ENCODE results near the gene GANAB. TPM values are rescaled to one million over a fixed set of nuclear protein-coding genes. Genes with fewer than 3 reads are reported as not detected.

Gene GANAB
- total RNA-seq, 1 experiment from 2014 or later, result 274 TPM

DNA sequence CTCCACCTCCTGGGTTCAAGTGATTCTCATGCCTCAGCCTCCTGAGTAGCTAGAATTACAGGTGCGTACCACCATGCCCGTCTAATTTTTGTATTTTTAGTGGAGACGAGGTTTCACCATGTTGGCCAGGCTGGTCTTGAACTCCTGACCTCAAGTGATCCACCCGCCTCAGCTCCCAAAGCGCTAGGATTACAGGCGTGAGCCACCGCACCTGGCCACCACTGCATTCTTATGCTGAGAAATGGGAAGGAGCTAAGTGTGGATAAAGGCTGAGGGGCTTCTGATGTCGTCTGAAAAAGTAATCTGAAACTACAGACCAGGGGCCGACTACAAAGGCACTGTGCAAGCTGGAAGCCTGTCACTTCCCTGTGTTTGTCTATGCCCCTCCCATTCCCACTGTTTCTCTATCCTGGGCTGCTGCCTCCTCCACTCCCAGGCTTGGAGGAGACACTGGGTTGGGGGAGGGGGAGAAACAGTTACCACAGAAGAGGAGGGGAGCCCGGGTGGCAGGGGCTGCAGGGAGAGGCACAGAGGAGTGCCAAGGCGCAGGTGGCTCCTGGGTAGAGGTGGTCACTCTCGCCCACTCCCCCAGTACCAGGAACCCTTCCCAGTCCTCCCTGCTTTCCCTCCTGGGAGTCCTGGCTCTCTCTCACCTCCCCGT is 41.8 kb downstream of the GANAB start:
- DNase-seq, result no peak
- Histone ChIP-seq H3K27me3 (ENCODE audit: low read length) (no peaks in the 10 kb centered on the region), H3K27ac (ENCODE audit: low read length) (no peak overlapping the region), H2AFZ (ENCODE audit: low read length) (no peak overlapping the region), H3F3A (ENCODE audit: low read length, unreplicated experiment) (no peaks in the 10 kb centered on the region), H3K4me2 (ENCODE audit: low read length) (no peak overlapping the region), H4K20me1 (ENCODE audit: low read length) (no peaks in the 10 kb centered on the region), H3K36me3 (ENCODE audit: low read depth, low read length) (peaks cover 5% of the 10 kb centered on the region; the same call in 1 of the 2 replicates), H3K9me3 (ENCODE audit: low read length) (no peaks in the 10 kb centered on the region), H3K4me3 (ENCODE audit: low read length) (no peak overlapping the region), H3K4me1 (ENCODE audit: insufficient read depth, low read length) (peaks cover 15% of the 10 kb centered on the region), H3K79me2 (ENCODE audit: low read length) (peaks cover 20% of the 10 kb centered on the region), H3K9ac (ENCODE audit: low read length) (no peak overlapping the region), H3K9me2 (replicated peaks; ENCODE audit: low read length) (no peaks in the 10 kb centered on the region)
- ChIA-PET POLR2A (ENCODE audit: unreplicated experiment) (no interaction called here), CTCF (no interaction called here)
- BruUV-seq (replicated peaks), result no TSS peak
- ATAC-seq, result no peak
- intact Hi-C loops (cut with micrococcal nuclease), result loop anchor here (5.0 kb wide), 1 partner anchor 68 kb away; the partner anchor contains the start of genes LBHD1 and UQCC3
- no peak for TF ChIP-seq EZH2phosphoT487 (IDR thresholded peaks at IDR 0.05; ENCODE audit: borderline replicate concordance, low read length)
- no peak for TF ChIP-seq EZH2 (IDR thresholded peaks at IDR 0.05; ENCODE audit: low read length, unreplicated experiment)
- TF ChIP-seq, protein P1, sequence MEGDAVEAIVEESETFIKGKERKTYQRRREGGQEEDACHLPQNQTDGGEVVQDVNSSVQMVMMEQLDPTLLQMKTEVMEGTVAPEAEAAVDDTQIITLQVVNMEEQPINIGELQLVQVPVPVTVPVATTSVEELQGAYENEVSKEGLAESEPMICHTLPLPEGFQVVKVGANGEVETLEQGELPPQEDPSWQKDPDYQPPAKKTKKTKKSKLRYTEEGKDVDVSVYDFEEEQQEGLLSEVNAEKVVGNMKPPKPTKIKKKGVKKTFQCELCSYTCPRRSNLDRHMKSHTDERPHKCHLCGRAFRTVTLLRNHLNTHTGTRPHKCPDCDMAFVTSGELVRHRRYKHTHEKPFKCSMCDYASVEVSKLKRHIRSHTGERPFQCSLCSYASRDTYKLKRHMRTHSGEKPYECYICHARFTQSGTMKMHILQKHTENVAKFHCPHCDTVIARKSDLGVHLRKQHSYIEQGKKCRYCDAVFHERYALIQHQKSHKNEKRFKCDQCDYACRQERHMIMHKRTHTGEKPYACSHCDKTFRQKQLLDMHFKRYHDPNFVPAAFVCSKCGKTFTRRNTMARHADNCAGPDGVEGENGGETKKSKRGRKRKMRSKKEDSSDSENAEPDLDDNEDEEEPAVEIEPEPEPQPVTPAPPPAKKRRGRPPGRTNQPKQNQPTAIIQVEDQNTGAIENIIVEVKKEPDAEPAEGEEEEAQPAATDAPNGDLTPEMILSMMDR (conservative IDR thresholded peaks at IDR 0.05; ENCODE audit: low read depth, low read length), result no peak

DNA sequence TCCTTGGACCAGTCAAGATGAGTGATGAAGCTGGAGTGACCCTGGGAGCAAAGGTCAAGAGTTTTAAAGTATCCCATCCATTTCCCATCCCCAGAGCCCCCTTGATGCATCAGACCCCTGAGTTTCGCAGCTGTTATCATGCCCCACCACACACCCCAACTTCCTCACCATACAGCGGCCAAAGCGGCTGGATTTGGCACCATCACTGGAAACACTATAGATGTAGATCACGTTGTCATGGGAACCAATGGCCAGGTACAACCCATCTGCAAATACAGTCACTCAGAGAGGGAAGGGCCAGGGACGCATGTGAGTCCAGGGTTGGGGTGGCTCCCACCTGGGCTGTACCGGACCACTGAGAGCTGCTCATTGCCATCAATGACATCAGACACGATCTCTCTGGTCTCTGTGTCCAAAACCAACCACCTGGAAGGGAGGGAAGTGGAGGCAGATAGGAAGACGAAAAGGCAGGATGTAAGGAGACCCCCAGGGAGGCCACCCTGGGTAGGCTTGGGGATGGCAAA is 42.6 kb downstream of the GANAB start:
- Histone ChIP-seq H3K9ac (ENCODE audit: low read length) (no peak overlapping the region), H3K9me3 (ENCODE audit: low read length) (no peaks in the 10 kb centered on the region), H3K4me1 (ENCODE audit: insufficient read depth, low read length) (peaks cover 21% of the 10 kb centered on the region), H3K4me3 (ENCODE audit: low read length) (no peak overlapping the region), H3K36me3 (ENCODE audit: low read depth, low read length) (peaks cover 6% of the 10 kb centered on the region; the same call in 1 of the 2 replicates), H4K20me1 (ENCODE audit: low read length) (no peaks in the 10 kb centered on the region), H3F3A (ENCODE audit: low read length, unreplicated experiment) (no peaks in the 10 kb centered on the region), H3K27me3 (ENCODE audit: low read length) (no peaks in the 10 kb centered on the region), H3K4me2 (ENCODE audit: low read length) (no peak overlapping the region), H2AFZ (ENCODE audit: low read length) (no peak overlapping the region), H3K9me2 (replicated peaks; ENCODE audit: low read length) (no peaks in the 10 kb centered on the region), H3K27ac (ENCODE audit: low read length) (no peak overlapping the region), H3K79me2 (ENCODE audit: low read length) (peaks cover 28% of the 10 kb centered on the region)
- no TSS peak for BruUV-seq (replicated peaks)
- ChIA-PET CTCF (no interaction called here), POLR2A (ENCODE audit: unreplicated experiment) (no interaction called here)
- TF ChIP-seq EZH2 (IDR thresholded peaks at IDR 0.05; ENCODE audit: low read length, unreplicated experiment) (no peak), EZH2phosphoT487 (IDR thresholded peaks at IDR 0.05; ENCODE audit: borderline replicate concordance, low read length) (no peak)
- TF ChIP-seq, protein P1 (conservative IDR thresholded peaks at IDR 0.05; ENCODE audit: low read depth, low read length), result no peak
- DNase-seq (no peak), ATAC-seq (no peak)
- intact Hi-C loops (cut with micrococcal nuclease), result loop anchor here (5.0 kb wide), 1 partner anchor 68 kb away; the partner anchor contains the start of genes LBHD1 and UQCC3

DNA sequence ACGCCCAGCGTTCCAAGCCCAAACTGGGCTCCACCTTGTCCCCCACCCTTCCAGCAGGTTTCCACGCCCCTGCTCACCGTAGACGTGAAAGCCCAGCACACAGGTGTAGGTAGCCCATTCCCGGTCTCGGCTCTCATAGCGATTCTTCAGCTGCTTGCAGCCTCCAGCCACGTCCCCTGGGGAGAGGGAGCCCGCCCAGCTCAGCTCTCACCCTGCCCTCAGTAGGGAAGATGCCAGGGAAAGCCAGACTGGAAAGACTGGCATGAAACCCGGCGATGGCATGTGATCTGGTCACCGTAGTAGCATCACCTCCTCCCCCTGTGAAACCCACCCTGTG is 43.4 kb downstream of the GANAB start:
- Histone ChIP-seq H2AFZ (ENCODE audit: low read length) (no peak overlapping the region), H3K79me2 (ENCODE audit: low read length) (peaks cover 36% of the 10 kb centered on the region), H3K9me2 (replicated peaks; ENCODE audit: low read length) (no peaks in the 10 kb centered on the region), H3K4me2 (ENCODE audit: low read length) (no peak overlapping the region), H3K9me3 (ENCODE audit: low read length) (no peaks in the 10 kb centered on the region), H3K36me3 (ENCODE audit: low read depth, low read length) (peaks cover 14% of the 10 kb centered on the region), H4K20me1 (ENCODE audit: low read length) (no peaks in the 10 kb centered on the region), H3K27ac (ENCODE audit: low read length) (no peak overlapping the region), H3F3A (ENCODE audit: low read length, unreplicated experiment) (no peaks in the 10 kb centered on the region), H3K9ac (ENCODE audit: low read length) (no peak overlapping the region), H3K27me3 (ENCODE audit: low read length) (no peaks in the 10 kb centered on the region), H3K4me1 (ENCODE audit: insufficient read depth, low read length) (peaks cover 21% of the 10 kb centered on the region), H3K4me3 (ENCODE audit: low read length) (no peak overlapping the region)
- intact Hi-C loops (cut with micrococcal nuclease), result loop anchor here (5.0 kb wide), 1 partner anchor 69 kb away; the partner anchor contains the start of genes LBHD1 and UQCC3
- DNase-seq (no peak), ATAC-seq (no peak)
- ChIA-PET CTCF (no interaction called here), POLR2A (ENCODE audit: unreplicated experiment) (no interaction called here)
- TF ChIP-seq, protein P1 (conservative IDR thresholded peaks at IDR 0.05; ENCODE audit: low read depth, low read length), result no peak
- no peak for TF ChIP-seq EZH2phosphoT487 (IDR thresholded peaks at IDR 0.05; ENCODE audit: borderline replicate concordance, low read length)
- TF ChIP-seq EZH2 (IDR thresholded peaks at IDR 0.05; ENCODE audit: low read length, unreplicated experiment), result no peak
- no TSS peak for BruUV-seq (replicated peaks)

Data from PC-3 (cell line).